Panc1 (cell line): ENCODE results near the gene SLC25A42.

Source experiments
- POLR2AphosphoS5 ChIP-seq: IDR thresholded peaks from 2 replicates; pipeline ENCODE4 v1.6.1; 2012; ENCODE audit warnings: mild to moderate bottlenecking, low read depth, low read length, moderate library complexity
- TCF7L2 ChIP-seq: IDR thresholded peaks from 2 replicates; pipeline ENCODE4 v1.6.1; 2011; ENCODE audit warnings: mild to moderate bottlenecking, low read depth, low read length, inconsistent platforms
- TF ChIP-seq, protein P1 (sequence below): fragments of 450-650 bp; IDR thresholded peaks from 2 replicates; pipeline ENCODE4 v1.5.1; 2017; ENCODE audit warnings: mild to moderate bottlenecking
- TF ChIP-seq, protein P2 (sequence below), 2 experiments: IDR thresholded peaks; 2 replicates each; pipeline ENCODE4 v1.6.1; 2011 to 2012; ENCODE audit warnings: low read depth in 2 of 2, control low read depth in 1 of 2, low read length in 1 of 2, mild to moderate bottlenecking in 1 of 2, moderate library complexity in 1 of 2; ENCODE audit not compliant: insufficient read depth in 1 of 2

DNA sequence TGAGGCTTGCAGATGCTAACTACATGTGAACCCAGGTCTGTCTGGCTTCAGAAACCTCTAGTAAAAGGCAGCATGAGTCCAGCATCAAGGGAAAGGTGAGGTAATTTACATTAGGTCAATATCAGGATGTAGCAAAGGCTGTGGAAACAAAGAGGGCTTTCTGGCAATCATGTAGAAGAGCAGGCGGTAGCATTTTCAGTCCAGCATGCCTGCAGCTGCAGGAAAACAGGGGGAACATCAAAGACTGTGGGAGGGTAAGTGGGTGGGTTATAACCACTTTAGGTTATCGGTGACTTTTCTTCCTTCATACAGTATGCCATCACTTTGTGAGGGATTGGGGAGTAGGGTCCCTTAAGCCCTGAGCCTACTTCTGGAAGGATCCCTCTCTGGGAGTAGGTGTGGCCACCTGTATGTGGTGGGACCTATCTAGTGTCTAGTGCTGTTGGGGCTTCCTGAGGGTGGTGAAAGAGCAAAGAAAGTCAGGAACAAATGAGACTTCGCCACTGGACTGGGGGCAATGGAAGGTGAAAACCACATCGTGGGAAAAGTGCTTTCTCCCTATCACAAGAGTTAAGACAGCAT, 41.3 kb upstream of the SLC25A42 start:
- TF ChIP-seq, protein P1, sequence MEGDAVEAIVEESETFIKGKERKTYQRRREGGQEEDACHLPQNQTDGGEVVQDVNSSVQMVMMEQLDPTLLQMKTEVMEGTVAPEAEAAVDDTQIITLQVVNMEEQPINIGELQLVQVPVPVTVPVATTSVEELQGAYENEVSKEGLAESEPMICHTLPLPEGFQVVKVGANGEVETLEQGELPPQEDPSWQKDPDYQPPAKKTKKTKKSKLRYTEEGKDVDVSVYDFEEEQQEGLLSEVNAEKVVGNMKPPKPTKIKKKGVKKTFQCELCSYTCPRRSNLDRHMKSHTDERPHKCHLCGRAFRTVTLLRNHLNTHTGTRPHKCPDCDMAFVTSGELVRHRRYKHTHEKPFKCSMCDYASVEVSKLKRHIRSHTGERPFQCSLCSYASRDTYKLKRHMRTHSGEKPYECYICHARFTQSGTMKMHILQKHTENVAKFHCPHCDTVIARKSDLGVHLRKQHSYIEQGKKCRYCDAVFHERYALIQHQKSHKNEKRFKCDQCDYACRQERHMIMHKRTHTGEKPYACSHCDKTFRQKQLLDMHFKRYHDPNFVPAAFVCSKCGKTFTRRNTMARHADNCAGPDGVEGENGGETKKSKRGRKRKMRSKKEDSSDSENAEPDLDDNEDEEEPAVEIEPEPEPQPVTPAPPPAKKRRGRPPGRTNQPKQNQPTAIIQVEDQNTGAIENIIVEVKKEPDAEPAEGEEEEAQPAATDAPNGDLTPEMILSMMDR: no peak
- no peak for TF ChIP-seq POLR2AphosphoS5
- no peak for TF ChIP-seq TCF7L2
- TF ChIP-seq, protein P2, sequence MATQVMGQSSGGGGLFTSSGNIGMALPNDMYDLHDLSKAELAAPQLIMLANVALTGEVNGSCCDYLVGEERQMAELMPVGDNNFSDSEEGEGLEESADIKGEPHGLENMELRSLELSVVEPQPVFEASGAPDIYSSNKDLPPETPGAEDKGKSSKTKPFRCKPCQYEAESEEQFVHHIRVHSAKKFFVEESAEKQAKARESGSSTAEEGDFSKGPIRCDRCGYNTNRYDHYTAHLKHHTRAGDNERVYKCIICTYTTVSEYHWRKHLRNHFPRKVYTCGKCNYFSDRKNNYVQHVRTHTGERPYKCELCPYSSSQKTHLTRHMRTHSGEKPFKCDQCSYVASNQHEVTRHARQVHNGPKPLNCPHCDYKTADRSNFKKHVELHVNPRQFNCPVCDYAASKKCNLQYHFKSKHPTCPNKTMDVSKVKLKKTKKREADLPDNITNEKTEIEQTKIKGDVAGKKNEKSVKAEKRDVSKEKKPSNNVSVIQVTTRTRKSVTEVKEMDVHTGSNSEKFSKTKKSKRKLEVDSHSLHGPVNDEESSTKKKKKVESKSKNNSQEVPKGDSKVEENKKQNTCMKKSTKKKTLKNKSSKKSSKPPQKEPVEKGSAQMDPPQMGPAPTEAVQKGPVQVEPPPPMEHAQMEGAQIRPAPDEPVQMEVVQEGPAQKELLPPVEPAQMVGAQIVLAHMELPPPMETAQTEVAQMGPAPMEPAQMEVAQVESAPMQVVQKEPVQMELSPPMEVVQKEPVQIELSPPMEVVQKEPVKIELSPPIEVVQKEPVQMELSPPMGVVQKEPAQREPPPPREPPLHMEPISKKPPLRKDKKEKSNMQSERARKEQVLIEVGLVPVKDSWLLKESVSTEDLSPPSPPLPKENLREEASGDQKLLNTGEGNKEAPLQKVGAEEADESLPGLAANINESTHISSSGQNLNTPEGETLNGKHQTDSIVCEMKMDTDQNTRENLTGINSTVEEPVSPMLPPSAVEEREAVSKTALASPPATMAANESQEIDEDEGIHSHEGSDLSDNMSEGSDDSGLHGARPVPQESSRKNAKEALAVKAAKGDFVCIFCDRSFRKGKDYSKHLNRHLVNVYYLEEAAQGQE (IDR thresholded peaks at IDR 0.05; ENCODE audit: insufficient read depth in 1 of 2, low read depth in 2 of 2, low read length in 1 of 2): no peak
